Testis (tissue), 3 donors: ENCODE data around the gene NPR2. TPM values are rescaled to one million over a fixed set of nuclear protein-coding genes. Genes with fewer than 3 reads are reported as not detected.

Source experiments
- DNase-seq: peaks from one replicate; pipeline ENCODE4 v3.0.0-alpha.2; 2019
- H3K27ac ChIP-seq, 2 donors: fragments of 200-600 bp; sonication (generic); one replicate each; pipeline ENCODE4 v1.5.1; 2019
- H3K27me3 ChIP-seq: fragments of 200-600 bp; sonication (generic); one replicate; pipeline ENCODE4 v1.5.1; 2019
- H3K36me3 ChIP-seq: fragments of 200-600 bp; sonication (generic); one replicate; pipeline ENCODE4 v1.5.1; 2017; ENCODE audit warnings: low read depth; ENCODE audit errors: missing control alignments
- H3K4me1 ChIP-seq: fragments of 200-600 bp; sonication (generic); one replicate; pipeline ENCODE4 v1.5.1; 2019
- H3K4me3 ChIP-seq, 2 donors: fragments of 200-600 bp; sonication (generic); one replicate each; pipeline ENCODE4 v1.5.1; 2017 to 2019
- H3K9me3 ChIP-seq: fragments of 200-600 bp; sonication (generic); one replicate; pipeline ENCODE4 v1.5.1; 2017
- POLR2A ChIP-seq: fragments of 450-650 bp; IDR thresholded peaks from one replicate; pipeline ENCODE4 v1.6.1; 2017; ENCODE audit warnings: antibody characterized with exemption, mild to moderate bottlenecking, moderate library complexity
- WGBS, 2 donors: methylation state at CpG; one replicate each; pipeline ENCODE4 v1.1.5; 2018; 5-methylcytosine and 5-hydroxymethylcytosine counted together
- intact Hi-C: fragments of 100-400 bp; cut with DNase I; formaldehyde crosslinking; loops from one replicate; pipeline ENCODE4 v1.15.1; 2023; ENCODE audit warnings: low total_unique reads
- polyA plus RNA-seq: library from polyadenylated mRNA; stranded (reverse); fragments of 350-450 nt; fragmentation: Illumina TruSeq; extraction: RNeasy Lipid Tissue Mini Kit (QIAGEN cat#74804); gene quantifications from one replicate; pipeline ENCODE4 v1.2.3, GENCODE V29; 2014; ENCODE audit warnings: low read depth, low replicate concordance; ENCODE audit not compliant: insufficient read depth
- total RNA-seq, 2 donors: library from RNA; depleted of rRNA; stranded (reverse); fragments of >200 nt; gene quantifications; one replicate each; pipeline ENCODE4 v1.2.3, GENCODE V29; 2016
- TF ChIP-seq, protein P1 (sequence below), 3 experiments: fragments of 450-650 bp in 2 of 3; fragments of 200-600 bp in 1 of 3; sonication (generic) in 1 of 3; IDR thresholded peaks; one replicate each; pipeline ENCODE4 v1.5.1; 2016 to 2019; ENCODE audit warnings: antibody characterized with exemption in 3 of 3, mild to moderate bottlenecking in 2 of 3, moderate library complexity in 1 of 3

The NPR2 gene
- total and polyA plus RNA-seq, 3 donors from 2014 or later: 16.1 to 23.4 (median 18.5) TPM

DNA sequence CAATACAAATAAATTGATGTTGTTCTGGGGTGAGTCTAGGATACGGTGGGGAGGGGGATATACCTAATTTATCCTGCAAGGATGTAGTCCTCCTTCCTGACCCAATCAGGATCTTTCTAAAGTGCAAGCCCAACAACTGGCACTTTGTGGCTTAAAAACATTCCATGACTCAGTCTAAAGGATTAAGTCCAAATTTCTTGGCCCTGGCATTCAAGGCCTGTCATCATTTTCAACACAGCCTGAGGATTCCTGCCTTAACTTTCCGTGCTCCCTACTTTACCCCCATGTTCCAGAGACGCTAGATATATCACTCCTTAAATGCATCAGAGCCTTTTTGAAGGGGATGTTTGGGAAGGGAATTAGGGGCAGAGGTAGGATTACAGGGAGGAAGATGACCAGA, 36.1 kb downstream of the NPR2 start:
- intact Hi-C loops: no loop called here
- TF ChIP-seq POLR2A: no peak
- TF ChIP-seq, protein P1, sequence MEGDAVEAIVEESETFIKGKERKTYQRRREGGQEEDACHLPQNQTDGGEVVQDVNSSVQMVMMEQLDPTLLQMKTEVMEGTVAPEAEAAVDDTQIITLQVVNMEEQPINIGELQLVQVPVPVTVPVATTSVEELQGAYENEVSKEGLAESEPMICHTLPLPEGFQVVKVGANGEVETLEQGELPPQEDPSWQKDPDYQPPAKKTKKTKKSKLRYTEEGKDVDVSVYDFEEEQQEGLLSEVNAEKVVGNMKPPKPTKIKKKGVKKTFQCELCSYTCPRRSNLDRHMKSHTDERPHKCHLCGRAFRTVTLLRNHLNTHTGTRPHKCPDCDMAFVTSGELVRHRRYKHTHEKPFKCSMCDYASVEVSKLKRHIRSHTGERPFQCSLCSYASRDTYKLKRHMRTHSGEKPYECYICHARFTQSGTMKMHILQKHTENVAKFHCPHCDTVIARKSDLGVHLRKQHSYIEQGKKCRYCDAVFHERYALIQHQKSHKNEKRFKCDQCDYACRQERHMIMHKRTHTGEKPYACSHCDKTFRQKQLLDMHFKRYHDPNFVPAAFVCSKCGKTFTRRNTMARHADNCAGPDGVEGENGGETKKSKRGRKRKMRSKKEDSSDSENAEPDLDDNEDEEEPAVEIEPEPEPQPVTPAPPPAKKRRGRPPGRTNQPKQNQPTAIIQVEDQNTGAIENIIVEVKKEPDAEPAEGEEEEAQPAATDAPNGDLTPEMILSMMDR (IDR thresholded peaks at IDR 0.05): no peak
- no peaks in the 10 kb centered on the region for H3K36me3 ChIP-seq
- peaks cover 12% of the 10 kb centered on the region for H3K4me1 ChIP-seq
- H3K4me3 ChIP-seq: no peak overlapping the region
- 93 to 94% methylated on average over 3 of the region's 3 CpGs for WGBS, 2 donors
- no peak for DNase-seq
- H3K27me3 ChIP-seq: no peaks in the 10 kb centered on the region
- no peaks in the 10 kb centered on the region for H3K9me3 ChIP-seq
- no peak overlapping the region for H3K27ac ChIP-seq

DNA sequence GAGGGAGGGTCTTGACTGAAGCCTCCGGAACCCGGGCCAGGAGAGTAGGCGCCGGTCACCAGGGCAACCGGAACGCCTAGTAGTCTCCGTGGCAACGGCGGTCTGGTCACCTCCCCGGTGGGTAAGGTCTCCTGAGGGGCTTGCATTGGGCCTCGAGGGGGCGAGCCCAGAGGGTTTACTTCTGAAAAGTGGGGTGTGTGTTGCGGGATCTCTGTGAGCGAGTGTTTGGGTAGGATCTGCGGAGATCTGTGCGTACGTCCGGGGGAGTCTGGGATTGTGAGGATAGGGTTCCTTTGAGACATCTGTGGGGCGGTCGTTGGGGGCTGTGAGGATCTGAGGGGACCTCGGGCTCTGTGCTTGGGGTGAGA, 37.3 kb downstream of the NPR2 start, which contains the start of gene FAM221B:
FAM221B (minus strand) TSS at position 17 of the 368 bp plus-strand sequence. CDS start 2,571 bp downstream, outside the sequence.
- peak; percentile 66 for DNase-seq

DNA sequence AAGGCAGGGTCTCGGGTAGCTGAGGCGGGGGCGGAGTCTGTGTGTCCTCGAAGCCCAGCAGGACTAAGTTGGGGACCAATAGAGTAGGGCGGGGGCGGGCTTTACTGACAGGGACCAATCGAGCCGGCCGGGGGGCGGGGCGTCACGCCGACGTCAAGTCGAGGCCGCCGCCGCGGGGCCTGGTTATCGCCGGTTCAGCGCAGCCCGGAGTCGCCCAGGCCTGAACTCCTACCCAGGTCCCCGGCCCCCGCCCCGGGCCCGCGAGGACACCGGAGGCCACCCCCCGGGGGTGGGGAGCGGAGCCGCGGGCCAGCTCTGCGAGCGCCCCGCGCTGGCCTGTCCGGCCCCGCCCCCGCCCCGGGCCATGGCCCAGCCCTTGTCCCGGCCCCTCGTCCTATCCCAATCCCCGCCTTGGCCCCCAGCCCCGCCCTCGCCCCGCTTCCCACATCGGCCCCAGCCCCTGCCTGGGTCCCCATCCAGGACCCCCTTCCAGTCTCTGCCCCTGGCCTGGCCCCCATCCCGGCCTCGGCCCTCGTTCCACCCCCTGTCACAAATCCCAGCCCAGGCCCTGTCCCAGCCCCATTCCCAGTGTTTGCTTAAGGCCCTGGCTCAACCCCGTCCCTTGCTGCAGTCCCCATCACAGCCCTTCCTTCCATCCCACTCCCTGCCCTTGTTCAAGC, 37.8 kb downstream of the NPR2 start, which contains the start of gene TMEM8B:
TMEM8B (plus strand) TSS at position 145 of the 680 bp plus-strand sequence; CDS start at position 365, 220 bp downstream.
- H3K36me3 ChIP-seq: no peaks in the 10 kb centered on the region
- intact Hi-C loops: no loop called here
- H3K27ac ChIP-seq: peak within 1 kb of the TSS; percentile 83 to 97
- TF ChIP-seq POLR2A: peak; percentile 12
- TF ChIP-seq, protein P1 (IDR thresholded peaks at IDR 0.05): no peak
- peak; percentile 100 for DNase-seq
- 0 to 1% methylated on average over 2 to 44 of the region's 53 CpGs for WGBS, 2 donors
- H3K4me3 ChIP-seq: peak within 1 kb of the TSS; percentile 82 to 86
- H3K27me3 ChIP-seq: no peaks in the 10 kb centered on the region
- H3K9me3 ChIP-seq: no peaks in the 10 kb centered on the region
- peaks cover 24% of the 10 kb centered on the region for H3K4me1 ChIP-seq

More for the DNA sequence above, 37.3 kb downstream of the NPR2 start, which contains the start of gene FAM221B:
- Histone ChIP-seq H3K36me3 (no peaks in the 10 kb centered on the region), H3K27ac (peak within 1 kb of the TSS; percentile 83 to 97), H3K9me3 (no peaks in the 10 kb centered on the region), H3K4me3 (peak within 1 kb of the TSS; percentile 82 to 86), H3K27me3 (no peaks in the 10 kb centered on the region), H3K4me1 (peaks cover 20% of the 10 kb centered on the region)
- 0 to 4% methylated on average over 10 to 21 of the region's 21 CpGs for WGBS, 2 donors
- TF ChIP-seq, protein P1 (IDR thresholded peaks at IDR 0.05): no peak
- no peak for TF ChIP-seq POLR2A
- intact Hi-C loops: no loop called here

DNA sequence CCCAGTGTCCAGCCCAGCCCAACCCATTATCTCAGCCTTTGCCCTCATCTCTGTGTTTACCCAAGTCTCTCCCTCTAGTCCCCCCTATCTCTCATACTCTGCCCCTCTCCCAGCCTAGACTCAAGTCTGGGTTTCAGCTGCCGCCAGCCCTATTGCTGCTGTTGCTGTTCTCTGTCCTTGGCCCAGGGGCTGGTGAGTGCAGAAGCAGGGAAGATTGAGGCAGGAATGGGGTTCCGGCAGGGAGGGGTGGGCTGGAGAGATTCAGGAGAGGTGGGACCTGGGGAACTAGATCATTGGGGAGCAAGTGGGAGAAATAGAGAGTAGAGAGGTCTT, 38.3 kb downstream of the NPR2 start:
- no peak for DNase-seq
- TF ChIP-seq POLR2A: no peak
- TF ChIP-seq, protein P1 (IDR thresholded peaks at IDR 0.05): no peak

DNA sequence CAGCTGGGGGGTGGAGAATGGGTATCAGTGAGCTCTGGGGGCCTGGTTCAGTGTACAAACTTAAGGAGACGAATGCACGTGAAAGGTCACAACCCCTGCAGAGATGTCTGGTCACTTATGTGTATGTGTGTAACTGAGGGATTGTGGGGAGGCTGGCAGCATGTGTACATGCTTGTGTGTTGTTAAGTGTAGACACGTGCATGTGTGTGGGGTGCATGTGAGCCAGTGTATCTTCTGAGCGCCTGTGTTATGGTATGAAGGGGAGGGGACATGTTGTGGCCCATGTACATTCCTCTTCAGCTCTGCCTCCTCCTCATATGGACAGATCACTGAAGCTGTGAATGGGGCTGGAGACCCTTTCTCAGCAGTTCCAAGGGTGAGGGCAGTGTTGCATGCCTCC, 39.6 kb downstream of the NPR2 start:
- H3K27ac ChIP-seq: no peak overlapping the region
- no peaks in the 10 kb centered on the region for H3K9me3 ChIP-seq
- TF ChIP-seq, protein P1 (IDR thresholded peaks at IDR 0.05): no peak
- TF ChIP-seq POLR2A: no peak
- peaks cover 26% of the 10 kb centered on the region for H3K4me1 ChIP-seq
- H3K4me3 ChIP-seq: no peak overlapping the region
- DNase-seq: no peak
- no peaks in the 10 kb centered on the region for H3K36me3 ChIP-seq
- H3K27me3 ChIP-seq: no peaks in the 10 kb centered on the region
- 71 to 92% methylated on average over 4 of the region's 4 CpGs for WGBS, 2 donors
- intact Hi-C loops: no loop called here

More for the DNA sequence above, 38.3 kb downstream of the NPR2 start:
- peak overlapping the region; percentile 83 to 97 for H3K27ac ChIP-seq
- WGBS, 2 donors: 26 to 29% methylated on average over 2 of the region's 2 CpGs
- no peaks in the 10 kb centered on the region for H3K36me3 ChIP-seq
- H3K9me3 ChIP-seq: no peaks in the 10 kb centered on the region
- H3K4me3 ChIP-seq: peak overlapping the region; percentile 82 to 86
- intact Hi-C loops: no loop called here
- peaks cover 26% of the 10 kb centered on the region for H3K4me1 ChIP-seq
- no peaks in the 10 kb centered on the region for H3K27me3 ChIP-seq
